Activated T-cell treated with anti-CD3 and anti-CD28 coated beads, Interleukin-2, amount 50 U/mL, for 4 hours (primary cell): ENCODE results near the gene ANGPTL2. TPM values are rescaled to one million over a fixed set of nuclear protein-coding genes. Genes with fewer than 3 reads are reported as not detected.

Source experiments
- ATAC-seq, 2 donors: fragments of 200-7000 bp; cut with Tn5 transposase; one replicate each; pipeline ENCODE4 v1.10.0; 2021
- DNase-seq: peaks from one replicate; pipeline ENCODE4 v3.0.0-alpha.2; 2020
- H3K27me3 Mint-ChIP-seq: one replicate; pipeline ENCODE4 v1.8.0; 2021; ENCODE audit warnings: low read depth, mixed read lengths
- H3K36me3 Mint-ChIP-seq: one replicate; pipeline ENCODE4 v1.8.0; 2022; ENCODE audit warnings: mixed read lengths; ENCODE audit not compliant: insufficient read depth
- H3K4me1 Mint-ChIP-seq: one replicate; pipeline ENCODE4 v1.8.0; 2021; ENCODE audit warnings: low read depth, mixed read lengths
- H3K4me3 Mint-ChIP-seq: one replicate; pipeline ENCODE4 v1.8.0; 2021; ENCODE audit warnings: mild to moderate bottlenecking, moderate library complexity, mixed read lengths
- H3K9me3 Mint-ChIP-seq: one replicate; pipeline ENCODE4 v1.8.0; 2021; ENCODE audit warnings: mixed read lengths
- total RNA-seq, 3 donors: library from RNA; stranded (reverse); gene quantifications; one replicate each; pipeline ENCODE4 v1.2.1, GENCODE V29; 2021

ANGPTL2 gene
- total RNA-seq, 3 donors from 2014 or later = 0.05 TPM; not detected in 2

DNA sequence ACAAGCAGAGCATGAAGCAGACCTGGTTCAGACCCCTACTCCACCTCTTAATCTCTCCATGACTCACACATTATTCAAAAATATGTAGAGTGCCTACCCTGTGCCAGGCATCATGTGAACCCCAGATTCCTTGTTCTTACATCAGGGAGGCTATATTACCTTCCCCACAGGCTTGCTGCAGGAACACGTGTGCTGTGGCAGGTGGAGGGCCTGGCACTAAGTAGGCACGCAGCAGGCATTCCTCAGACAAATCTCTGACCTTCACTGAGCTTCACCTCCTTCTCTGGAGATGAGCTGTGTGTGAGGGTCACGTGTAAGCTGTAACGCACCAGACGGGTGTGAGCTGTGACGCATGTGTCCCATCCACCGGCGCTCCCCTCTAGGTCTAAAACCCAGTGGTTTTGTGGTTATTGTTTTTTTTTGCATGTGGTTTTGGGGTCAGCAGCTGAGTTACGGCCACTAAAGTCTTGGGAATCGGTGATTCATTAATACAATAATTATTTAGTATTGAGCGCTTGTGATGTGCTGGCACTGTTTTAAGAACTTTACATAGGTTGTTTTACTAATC is 30.3 kb downstream of the ANGPTL2 start:
- no peaks in the 10 kb centered on the region for H3K4me1 Mint-ChIP-seq
- no peak for ATAC-seq
- DNase-seq = no peak
- no peaks in the 10 kb centered on the region for H3K27me3 Mint-ChIP-seq
- peaks cover 2% of the 10 kb centered on the region for H3K36me3 Mint-ChIP-seq
- H3K4me3 Mint-ChIP-seq = no peak overlapping the region
- H3K9me3 Mint-ChIP-seq = no peaks in the 10 kb centered on the region

- Mint-ChIP-seq H3K36me3 (peaks cover 2% of the 10 kb centered on the region), H3K9me3 (no peaks in the 10 kb centered on the region), H3K4me3 (no peak overlapping the region), H3K27me3 (no peaks in the 10 kb centered on the region), H3K4me1 (no peaks in the 10 kb centered on the region)
- ATAC-seq (no peak), DNase-seq (no peak)
These were observed 30.9 kb downstream of the ANGPTL2 start for GRCh38 chr9:127091526-127091925.

DNA sequence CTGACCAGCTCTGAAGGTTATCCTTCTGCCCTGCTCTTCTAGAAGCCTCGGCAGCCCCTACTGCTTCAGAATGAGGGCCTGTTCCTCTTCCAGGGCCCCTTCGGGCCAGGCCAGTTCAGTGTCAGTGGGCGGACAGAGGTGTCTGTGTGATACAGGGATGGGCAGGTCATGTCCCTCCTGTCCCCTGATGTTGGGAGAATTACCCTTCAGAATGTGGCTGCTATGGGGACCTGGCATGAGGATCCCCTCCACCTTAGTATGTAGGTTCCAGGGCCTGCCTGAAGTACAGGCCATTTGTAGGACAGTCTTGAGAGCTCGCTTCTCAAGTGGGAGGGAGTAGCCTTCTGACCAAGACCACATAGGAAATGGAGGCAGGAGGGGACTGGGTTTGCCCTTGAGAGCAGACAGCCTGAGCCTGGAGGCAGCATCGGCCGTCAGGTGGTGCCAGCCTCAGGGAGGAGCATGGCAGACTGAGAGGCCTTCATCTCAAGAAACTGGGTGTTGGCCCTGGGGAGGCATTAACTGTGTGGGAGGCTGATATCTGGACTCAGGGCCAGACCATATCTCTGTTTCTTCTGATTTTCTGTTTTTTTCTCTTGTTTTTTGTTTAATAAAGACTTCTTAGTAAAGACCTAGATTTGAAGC is 32.0 kb downstream of the ANGPTL2 start:
- H3K9me3 Mint-ChIP-seq = no peaks in the 10 kb centered on the region
- DNase-seq (no peak), ATAC-seq (no peak)
- H3K36me3 Mint-ChIP-seq = peaks cover 2% of the 10 kb centered on the region
- H3K27me3 Mint-ChIP-seq = no peaks in the 10 kb centered on the region
- H3K4me3 Mint-ChIP-seq = no peak overlapping the region
- H3K4me1 Mint-ChIP-seq = no peaks in the 10 kb centered on the region

DNA sequence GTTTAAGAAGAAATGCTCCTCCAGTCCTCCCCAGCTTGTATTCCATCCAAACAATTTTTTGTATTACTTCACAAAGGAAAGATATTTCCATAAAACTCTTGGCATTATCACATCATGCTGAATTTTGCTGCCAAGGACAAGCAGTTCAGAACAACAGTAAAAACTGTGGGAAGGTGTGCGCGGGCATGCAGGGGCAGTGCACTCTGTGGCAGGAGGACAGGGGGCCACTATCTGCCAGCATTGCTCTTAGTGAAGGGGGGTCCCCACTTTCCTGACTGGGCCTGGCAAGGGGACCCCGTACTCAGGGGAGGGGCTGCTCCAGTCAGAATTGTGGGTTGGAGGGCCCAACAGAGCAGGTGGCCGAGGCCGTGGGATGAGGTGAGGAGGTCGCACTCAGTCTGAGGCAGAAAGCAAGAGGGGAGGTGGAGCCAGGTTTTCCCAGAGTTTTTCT is 32.8 kb downstream of the ANGPTL2 start:
- Mint-ChIP-seq H3K36me3 (peaks cover 2% of the 10 kb centered on the region), H3K4me3 (no peak overlapping the region), H3K9me3 (no peaks in the 10 kb centered on the region), H3K27me3 (no peaks in the 10 kb centered on the region), H3K4me1 (peaks cover 2% of the 10 kb centered on the region)
- ATAC-seq (no peak), DNase-seq (no peak)

GRCh38 chr9:127088724-127089615 is 33.5 kb downstream of the ANGPTL2 start:
- DNase-seq = no peak
- peaks cover 7% of the 10 kb centered on the region for H3K4me1 Mint-ChIP-seq
- H3K4me3 Mint-ChIP-seq = no peak overlapping the region
- ATAC-seq = no peak
- no peaks in the 10 kb centered on the region for H3K27me3 Mint-ChIP-seq
- H3K36me3 Mint-ChIP-seq = peaks cover 2% of the 10 kb centered on the region
- H3K9me3 Mint-ChIP-seq = no peaks in the 10 kb centered on the region

DNA sequence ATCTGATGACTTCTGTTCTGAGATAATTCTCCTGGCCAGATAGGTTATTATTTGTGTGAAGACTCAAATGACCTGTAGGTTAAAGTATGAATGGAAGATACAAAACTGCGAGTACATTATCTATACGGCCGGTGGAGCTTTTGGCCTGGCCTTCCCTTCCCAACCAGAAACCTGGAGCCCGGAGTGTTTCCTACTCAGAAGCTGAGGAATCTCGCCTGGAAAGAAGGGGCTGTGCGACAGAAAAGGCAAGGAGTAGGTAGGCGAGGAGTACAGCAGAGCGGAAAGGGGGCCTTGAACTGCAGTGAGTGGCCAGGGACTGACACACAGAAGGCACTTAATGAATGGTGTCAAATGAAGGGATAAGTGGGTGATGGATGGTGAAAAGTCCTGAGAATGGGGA is 34.6 kb downstream of the ANGPTL2 start:
- Mint-ChIP-seq H3K27me3 (no peaks in the 10 kb centered on the region), H3K9me3 (no peaks in the 10 kb centered on the region), H3K4me1 (peaks cover 7% of the 10 kb centered on the region), H3K4me3 (no peak overlapping the region), H3K36me3 (peaks cover 2% of the 10 kb centered on the region)
- ATAC-seq (no peak), DNase-seq (no peak)

- no peaks in the 10 kb centered on the region for H3K27me3 Mint-ChIP-seq
- H3K9me3 Mint-ChIP-seq = no peaks in the 10 kb centered on the region
- ATAC-seq (no peak), DNase-seq (no peak)
- H3K36me3 Mint-ChIP-seq = no peaks in the 10 kb centered on the region
- peaks cover 7% of the 10 kb centered on the region for H3K4me1 Mint-ChIP-seq
- no peak overlapping the region for H3K4me3 Mint-ChIP-seq
These were observed 35.0 kb downstream of the ANGPTL2 start for GRCh38 chr9:127087411-127087810.

DNA sequence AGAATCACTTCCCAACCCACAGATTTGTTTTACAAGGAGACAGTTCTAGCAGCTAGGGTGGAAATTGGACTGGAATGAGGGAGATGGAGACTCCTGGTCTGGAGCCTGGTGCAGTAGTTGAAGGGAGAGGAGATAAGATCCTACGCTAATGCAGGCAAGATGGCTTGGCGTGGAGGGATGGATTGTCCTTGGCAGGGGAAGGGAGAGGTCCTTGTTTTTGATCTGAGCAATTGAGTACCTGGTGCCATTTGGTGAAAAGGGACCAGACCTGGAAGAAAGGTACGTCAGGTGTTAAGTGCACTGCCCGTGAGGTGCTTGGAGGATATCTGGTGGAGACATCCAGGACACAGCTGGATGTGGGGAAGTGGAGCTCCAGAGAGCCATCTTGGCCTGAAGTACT is 35.7 kb downstream of the ANGPTL2 start:
- H3K4me1 Mint-ChIP-seq = peaks cover 7% of the 10 kb centered on the region
- no peaks in the 10 kb centered on the region for H3K27me3 Mint-ChIP-seq
- DNase-seq = no peak
- no peak for ATAC-seq
- no peak overlapping the region for H3K4me3 Mint-ChIP-seq
- H3K36me3 Mint-ChIP-seq = no peaks in the 10 kb centered on the region
- no peaks in the 10 kb centered on the region for H3K9me3 Mint-ChIP-seq

DNA sequence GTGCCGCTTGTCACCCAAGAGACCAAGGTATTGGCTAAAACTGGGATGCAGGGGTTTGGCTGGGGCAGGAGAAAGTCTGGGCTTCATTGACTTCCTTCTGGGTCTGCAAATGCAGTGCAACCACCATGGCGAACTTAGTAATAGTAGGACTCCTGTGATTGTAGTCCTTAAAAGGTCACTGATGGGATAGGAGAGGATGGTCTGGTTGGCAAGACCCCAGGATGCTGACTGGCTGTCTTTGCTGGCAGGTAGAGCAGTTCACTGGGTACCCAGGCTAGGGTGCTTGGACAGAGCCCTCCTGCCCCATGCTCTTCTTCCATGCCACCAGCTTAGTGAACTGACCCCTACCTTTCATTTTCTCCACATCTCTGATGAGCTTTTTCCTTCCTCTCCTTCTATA is 37.2 kb downstream of the ANGPTL2 start:
- Mint-ChIP-seq H3K4me3 (no peak overlapping the region), H3K9me3 (no peaks in the 10 kb centered on the region), H3K4me1 (peaks cover 7% of the 10 kb centered on the region), H3K36me3 (no peaks in the 10 kb centered on the region), H3K27me3 (no peaks in the 10 kb centered on the region)
- no peak for DNase-seq
- no peak for ATAC-seq

- peaks cover 7% of the 10 kb centered on the region for H3K4me1 Mint-ChIP-seq
- H3K27me3 Mint-ChIP-seq = no peaks in the 10 kb centered on the region
- H3K4me3 Mint-ChIP-seq = no peak overlapping the region
These were observed 38.1 kb downstream of the ANGPTL2 start for GRCh38 chr9:127084076-127085039.

DNA sequence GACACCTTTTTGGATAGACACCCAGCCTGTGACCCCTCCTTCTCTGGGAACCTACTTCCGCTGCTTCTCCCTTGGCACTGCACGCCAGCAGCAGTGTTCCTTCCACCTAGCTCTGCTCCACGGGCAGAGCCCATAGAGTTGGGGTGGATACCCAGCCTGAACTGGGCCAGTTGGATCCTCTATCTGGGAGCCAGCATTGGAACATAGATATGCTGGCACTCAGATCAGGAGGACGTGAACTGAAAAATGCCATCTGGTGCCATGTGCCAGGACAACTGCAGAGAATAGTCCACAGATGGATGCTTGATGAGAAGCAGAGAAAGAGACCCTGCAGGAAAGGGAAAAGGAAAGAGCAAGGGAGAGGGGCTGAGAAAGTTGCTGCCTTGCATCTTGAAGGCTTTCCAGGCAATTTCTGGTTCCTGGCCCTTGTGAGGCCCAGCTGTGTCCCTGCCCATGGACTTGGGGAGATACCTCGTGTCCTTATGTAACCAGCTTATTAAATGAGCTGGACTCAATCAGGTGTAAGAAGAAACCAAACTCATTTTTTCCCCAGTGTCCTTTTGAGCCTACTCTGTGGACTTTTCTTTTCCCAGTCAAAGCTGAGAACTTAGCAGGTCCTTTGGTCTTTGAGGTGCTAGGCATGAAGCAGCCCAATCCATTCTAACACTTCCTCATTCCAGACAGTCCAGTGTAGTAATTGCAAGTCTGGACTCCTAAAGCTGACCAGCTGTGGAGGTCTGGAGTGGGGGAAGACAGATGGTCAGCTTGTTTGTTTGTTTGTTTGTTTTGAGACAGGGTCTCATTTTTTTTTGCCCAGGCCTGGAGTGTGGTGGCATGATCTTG is 39.1 kb downstream of the ANGPTL2 start:
- Mint-ChIP-seq H3K4me1 (peaks cover 7% of the 10 kb centered on the region), H3K27me3 (no peaks in the 10 kb centered on the region), H3K9me3 (no peaks in the 10 kb centered on the region), H3K4me3 (no peak overlapping the region), H3K36me3 (peaks cover 8% of the 10 kb centered on the region)
- ATAC-seq (no peak), DNase-seq (no peak)

More at GRCh38 chr9:127084076-127085039, 38.1 kb downstream of the ANGPTL2 start:
- ATAC-seq (no peak), DNase-seq (no peak)
- peaks cover 5% of the 10 kb centered on the region for H3K36me3 Mint-ChIP-seq
- H3K9me3 Mint-ChIP-seq = no peaks in the 10 kb centered on the region

DNA sequence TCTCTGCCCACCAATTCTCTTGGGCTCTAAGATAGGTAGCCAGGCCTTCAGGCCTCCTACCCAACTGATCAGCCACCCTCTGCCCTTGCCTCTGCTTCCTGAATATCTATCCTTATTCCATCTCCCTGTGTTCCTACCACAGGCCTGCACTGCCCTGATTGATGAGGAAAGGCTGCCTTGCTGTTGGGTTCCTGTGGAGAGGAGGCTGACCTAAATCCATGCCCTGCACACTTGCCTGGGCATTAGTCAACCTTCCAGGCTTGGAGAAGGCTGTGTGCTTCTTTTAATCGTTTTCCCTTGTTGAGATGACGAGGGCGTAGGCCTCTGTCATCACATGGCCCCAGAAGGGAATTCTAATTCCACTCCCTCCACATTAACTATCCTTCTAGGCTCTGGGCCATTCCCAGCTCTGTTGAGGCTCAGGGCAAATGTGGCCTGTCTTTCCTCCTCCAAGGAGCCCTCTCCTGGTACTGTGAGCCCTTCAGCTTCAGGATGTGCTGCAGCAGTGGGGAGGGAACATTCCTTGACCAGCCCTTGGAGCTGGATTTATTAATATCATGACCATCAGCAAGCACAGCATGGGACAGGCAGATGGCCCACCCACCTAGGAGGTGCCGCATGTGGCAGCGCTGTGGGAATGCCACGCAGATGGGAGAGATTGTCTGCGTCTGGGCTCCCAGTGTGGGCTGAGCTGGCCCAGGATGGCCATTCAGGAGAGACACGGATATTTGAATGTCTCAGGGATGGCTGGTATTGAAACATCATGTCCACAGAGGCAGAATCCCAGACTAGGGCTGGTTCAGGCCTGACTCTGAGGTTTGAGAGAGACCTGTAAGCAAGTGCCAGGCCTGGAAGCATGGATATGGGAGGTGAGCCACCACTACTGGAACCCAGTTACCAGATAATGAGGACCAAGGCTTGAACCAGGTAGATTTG is 40.9 kb downstream of the ANGPTL2 start:
- Mint-ChIP-seq H3K4me3 (no peak overlapping the region), H3K36me3 (peaks cover 13% of the 10 kb centered on the region), H3K4me1 (peaks cover 9% of the 10 kb centered on the region), H3K9me3 (no peaks in the 10 kb centered on the region), H3K27me3 (no peaks in the 10 kb centered on the region)
- DNase-seq = no peak
- ATAC-seq = no peak
